COLO829 (cell line): ENCODE results near the gene GNAI2.

Experiments used
- DNase-seq: peaks from one replicate; pipeline ENCODE4 v3.0.0; 2012; ENCODE audit warnings: low spot score

GNAI2 gene

DNA sequence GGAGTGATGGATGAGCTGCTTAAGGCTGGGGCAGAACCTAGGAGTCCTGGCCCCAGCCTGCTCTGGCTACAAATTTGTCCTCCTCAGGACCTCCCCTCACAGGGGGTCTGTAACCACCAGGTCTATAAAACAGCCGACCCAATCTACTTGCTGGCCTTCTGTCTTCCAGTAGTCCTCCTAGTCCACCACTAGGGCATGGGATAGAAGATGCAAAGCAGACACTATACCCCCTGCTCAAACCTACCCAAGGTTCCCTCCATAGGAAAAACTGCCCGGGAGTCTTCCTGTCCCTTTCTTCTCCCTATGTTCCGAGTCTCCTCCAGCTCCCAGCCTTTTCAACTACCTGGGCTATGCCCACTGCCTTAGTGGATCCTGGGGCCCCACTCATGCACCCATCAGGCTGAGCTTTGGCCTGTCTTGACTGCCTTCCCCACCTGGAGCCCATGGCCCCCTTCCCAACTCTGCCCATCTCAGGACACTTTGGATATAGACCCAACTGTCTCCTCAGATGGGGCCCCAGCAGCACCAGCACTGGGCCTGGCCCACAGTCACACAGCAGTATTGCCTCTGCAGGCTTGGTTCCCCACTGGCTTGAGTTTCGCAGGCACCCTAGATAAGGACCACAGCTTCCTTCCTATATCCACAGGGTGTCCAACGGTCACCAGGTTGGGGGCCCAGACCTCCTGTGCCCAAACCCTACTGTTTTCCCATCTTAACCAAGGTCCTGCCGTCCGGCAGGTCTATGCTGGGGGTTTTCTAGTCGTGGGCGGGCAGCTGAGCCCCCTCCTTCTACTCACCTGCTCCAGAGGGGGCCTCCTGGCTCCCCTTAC, 62.1 kb downstream of the GNAI2 start:
- DNase-seq = no peak

DNA sequence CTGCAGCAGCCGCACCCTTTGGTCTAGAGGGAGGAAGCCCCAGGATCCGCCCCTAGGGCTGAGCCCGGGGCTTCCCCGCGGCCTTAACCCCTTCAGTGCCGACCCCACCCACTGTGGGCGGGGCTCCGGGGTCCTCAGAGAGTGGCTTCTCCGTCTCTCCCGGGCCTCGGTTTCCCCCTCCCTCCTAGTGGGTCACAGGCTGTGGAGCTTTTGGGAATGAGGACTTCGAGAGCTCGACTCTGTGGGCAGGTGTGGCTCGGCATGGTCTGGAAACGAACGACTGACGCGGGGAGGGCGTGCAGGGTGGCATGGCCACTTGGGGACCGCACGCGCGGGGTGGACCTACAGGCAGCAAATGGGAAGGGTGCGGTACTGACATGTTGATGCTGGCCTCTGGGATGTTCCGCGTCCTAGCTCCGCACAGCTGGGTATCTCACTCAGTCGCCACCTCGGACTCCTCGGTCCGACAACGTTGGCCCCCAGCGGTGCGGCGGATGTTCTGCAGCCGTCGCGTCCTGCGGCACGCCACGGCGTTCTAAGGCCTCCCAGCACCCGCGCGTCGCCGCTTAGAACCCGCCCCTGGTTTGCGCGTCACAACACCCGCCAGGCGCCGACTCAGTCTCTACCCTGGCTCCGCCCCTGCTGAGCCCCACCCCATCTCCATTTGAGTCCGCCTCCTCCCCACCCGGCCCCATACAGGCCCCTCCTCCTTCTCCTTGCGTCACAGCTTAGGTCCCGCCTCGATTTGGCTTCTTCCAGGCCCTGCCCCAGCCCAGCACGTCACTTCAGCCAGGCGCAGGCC, 63.0 kb downstream of the GNAI2 start, which contains the start of the genes HYAL3 and NAA80:
Gene HYAL3, minus strand, starts transcription at position 570 of the 802 bp plus-strand sequence. CDS start 3,803 bp downstream, outside the sequence.
Gene NAA80, minus strand, starts transcription at position 570 of the 802 bp plus-strand sequence. CDS start 1,942 bp downstream, outside the sequence.
- peak; percentile 99 for DNase-seq

DNA sequence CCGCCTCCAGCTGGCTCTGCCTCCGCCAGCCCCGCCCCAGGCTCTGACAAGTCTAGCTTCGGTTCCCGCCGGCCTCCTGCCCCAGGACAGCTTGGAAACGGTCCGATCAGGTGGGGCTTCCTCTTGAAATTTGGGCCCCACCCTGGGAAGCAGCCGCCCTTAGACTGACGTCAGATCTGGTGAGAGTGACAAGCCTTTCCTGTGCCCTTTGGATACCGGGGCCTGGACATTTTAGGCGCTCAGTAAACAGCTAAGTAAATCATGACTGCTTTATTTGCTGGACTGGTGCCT, 63.6 kb downstream of the GNAI2 start:
- DNase-seq = no peak

GRCh38 chr3:50299929-50300680, 64.1 kb downstream of the GNAI2 start:
- DNase-seq = peak; percentile 79

DNA sequence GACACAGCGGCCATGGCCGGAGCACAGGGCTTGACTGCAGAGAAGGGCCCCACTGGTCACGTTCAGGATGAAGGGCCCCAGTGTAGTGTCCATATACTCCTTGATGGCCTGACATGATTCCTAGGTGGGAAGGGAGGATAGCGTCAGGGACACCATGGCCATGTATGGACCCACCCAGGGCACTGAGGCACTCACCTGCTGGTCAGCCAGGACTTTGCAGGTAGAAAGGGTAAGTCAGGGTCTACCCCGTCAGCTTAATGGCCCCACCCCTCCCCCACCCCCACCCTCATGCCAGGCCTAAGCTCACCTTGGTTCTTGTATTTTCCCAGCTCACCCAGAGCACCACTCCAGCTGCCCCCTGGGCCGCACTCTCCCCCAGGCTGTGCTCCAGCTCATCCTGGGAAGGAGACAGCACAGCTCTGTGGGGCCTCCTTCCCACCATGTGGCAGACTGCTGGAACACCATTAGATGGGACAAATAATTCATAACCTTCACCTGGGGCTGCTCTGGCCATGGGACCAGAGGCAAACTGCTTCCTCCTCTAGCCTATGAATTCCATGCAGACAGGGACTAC, 64.8 kb downstream of the GNAI2 start:
- DNase-seq = no peak

DNA sequence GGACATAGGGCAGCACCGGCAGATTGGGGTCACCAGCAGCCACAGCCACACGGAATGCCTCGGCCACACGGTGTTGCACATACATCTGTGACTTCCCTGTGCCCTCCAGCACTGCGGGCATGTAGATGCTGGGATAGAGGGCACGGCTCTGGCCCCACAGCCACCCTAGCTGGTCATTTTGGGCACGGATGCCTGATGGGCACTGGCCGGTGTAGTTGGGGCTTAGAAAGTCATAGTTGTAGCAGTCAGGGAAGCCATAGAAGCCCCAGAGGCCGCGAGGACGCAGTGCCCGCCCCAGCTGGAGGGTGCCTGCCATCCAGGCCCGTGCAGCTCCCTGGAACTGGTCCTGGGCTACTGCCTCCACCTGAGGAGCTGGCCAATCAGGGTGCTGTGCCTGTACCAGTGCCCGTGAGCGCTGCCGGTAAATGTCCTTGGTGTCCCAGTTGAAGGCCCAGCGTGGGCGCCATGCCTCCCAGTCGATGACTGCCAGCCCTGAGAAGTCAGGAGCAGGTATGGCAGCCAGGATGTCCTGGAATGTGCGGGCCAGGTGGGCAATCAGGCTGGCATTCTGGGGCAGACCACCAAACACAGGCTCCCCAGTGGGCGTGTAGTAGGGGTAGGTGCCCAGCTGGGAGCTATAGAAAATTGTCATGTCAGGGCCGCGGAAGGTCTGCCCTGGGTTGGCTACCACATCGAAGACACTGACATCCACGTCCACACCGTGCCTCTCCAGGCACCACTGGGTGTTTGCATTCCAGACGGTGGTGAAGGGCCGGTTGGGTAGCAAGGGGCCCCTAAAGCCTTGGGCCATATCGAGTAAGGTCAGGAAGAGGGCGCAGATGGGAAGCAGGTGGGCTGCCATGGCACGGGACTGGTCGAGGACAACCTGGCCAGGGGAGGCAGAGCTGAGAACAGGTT, 66.3 kb downstream of the GNAI2 start:
- no peak for DNase-seq

- DNase-seq = no peak
Observed at GRCh38 chr3:50303013-50303815, 67.2 kb downstream of the GNAI2 start, which contains the start of gene HYAL1. TSS of gene HYAL1 (minus strand) at chr3:50303574. CDS start at chr3:50302956, 618 bp downstream.

DNA sequence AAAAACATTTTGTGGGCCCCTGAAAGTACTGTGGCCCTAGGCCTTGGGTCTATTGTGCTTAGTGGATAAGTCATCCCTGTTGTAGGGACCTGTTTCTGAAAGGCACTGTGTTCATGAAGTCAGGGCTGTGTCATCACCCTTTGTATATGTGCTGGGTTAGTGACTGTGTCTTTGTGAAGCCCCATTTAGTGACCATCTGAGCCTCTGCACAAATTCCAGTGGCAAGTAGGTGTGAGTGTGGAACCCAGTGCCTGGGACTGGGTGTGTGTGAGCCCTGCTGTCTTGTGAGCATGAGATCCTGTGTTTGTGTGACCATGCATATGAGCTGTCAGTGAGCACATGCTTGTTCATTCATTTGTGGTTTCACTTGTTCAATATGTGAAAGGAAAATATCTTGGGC, 68.6 kb downstream of the GNAI2 start:
- no peak for DNase-seq
